CD14-positive monocyte (primary cell): ENCODE data around the gene CDH11. TPM values are rescaled to one million over a fixed set of nuclear protein-coding genes. Genes with fewer than 3 reads are reported as not detected.

Experiments
- DNase-seq, 3 donors: peaks; one replicate each; pipeline ENCODE4 v3.0.0-alpha.2; 2011 to 2022
- H2AFZ ChIP-seq: 2 replicates; pipeline ENCODE4 v1.6.0; 2012; ENCODE audit warnings: mild to moderate bottlenecking, low read depth, low read length, inconsistent platforms; ENCODE audit not compliant: insufficient read depth, poor library complexity, severe bottlenecking
- H3K27ac ChIP-seq, 2 donors: 1 replicate in 1 of 2; 2 replicates in 1 of 2; pipeline ENCODE4 v1.5.1; 2012 to 2013; ENCODE audit warnings: low read length in 2 of 2, control low read depth in 1 of 2, inconsistent platforms in 1 of 2, low read depth in 1 of 2, mild to moderate bottlenecking in 1 of 2
- H3K27me3 ChIP-seq, 2 donors: one replicate each; pipeline versions ENCODE4 v1.6.0 to v1.6.1; 2011 to 2013; ENCODE audit warnings: low read length in 2 of 2; ENCODE audit not compliant: control insufficient read depth in 2 of 2, insufficient read depth in 2 of 2
- H3K36me3 ChIP-seq, 2 donors: replicated peaks in 1 of 2; 1 replicate in 1 of 2; 2 replicates in 1 of 2; pipeline versions ENCODE4 v1.5.1 to v1.6.1; 2012 to 2013; ENCODE audit warnings: low read length in 2 of 2, control low read depth in 1 of 2, inconsistent platforms in 1 of 2, mild to moderate bottlenecking in 1 of 2; ENCODE audit not compliant: insufficient read depth in 2 of 2, control insufficient read depth in 1 of 2
- H3K4me1 ChIP-seq, 2 donors: 1 replicate in 1 of 2; 2 replicates in 1 of 2; pipeline versions ENCODE4 v1.5.1 to v1.6.1; 2012 to 2013; ENCODE audit warnings: low read length in 2 of 2, control low read depth in 1 of 2, inconsistent platforms in 1 of 2, mild to moderate bottlenecking in 1 of 2, moderate library complexity in 1 of 2; ENCODE audit not compliant: insufficient read depth in 2 of 2, control insufficient read depth in 1 of 2
- H3K4me2 ChIP-seq: replicated peaks from 2 replicates; pipeline ENCODE3; 2012; ENCODE audit warnings: low read length, moderate library complexity, mild to moderate bottlenecking; ENCODE audit not compliant: poor library complexity, severe bottlenecking; ENCODE audit errors: extremely low read depth
- H3K4me3 ChIP-seq, 3 experiments: fragments of 200-600 bp in 1 of 3; sonication (generic) in 1 of 3; replicated peaks in 1 of 3; 1 replicate in 2 of 3; 2 replicates in 1 of 3; pipeline ENCODE4 v1.5.1; 2011 to 2013; ENCODE audit warnings: low read length in 3 of 3, mild to moderate bottlenecking in 3 of 3, control low read depth in 2 of 3, low read depth in 2 of 3, inconsistent platforms in 1 of 3, moderate library complexity in 1 of 3
- H3K79me2 ChIP-seq: 2 replicates; pipeline ENCODE4 v1.6.0; 2012; ENCODE audit warnings: mild to moderate bottlenecking, control low read depth, inconsistent platforms, low read length, moderate library complexity; ENCODE audit not compliant: insufficient read depth
- H3K9ac ChIP-seq: 2 replicates; pipeline ENCODE4 v1.6.0; 2017; ENCODE audit warnings: low read length, mild to moderate bottlenecking; ENCODE audit not compliant: insufficient read depth, poor library complexity, severe bottlenecking
- H3K9me3 ChIP-seq, 2 donors: replicated peaks in 1 of 2; 1 replicate in 1 of 2; 2 replicates in 1 of 2; pipeline versions ENCODE4 v1.5.1 to v1.6.1; 2012 to 2013; ENCODE audit warnings: low read length in 2 of 2, control low read depth in 1 of 2; ENCODE audit not compliant: control insufficient read depth in 1 of 2, insufficient read depth in 1 of 2
- H4K20me1 ChIP-seq: 2 replicates; pipeline ENCODE4 v1.6.0; 2012; ENCODE audit warnings: mild to moderate bottlenecking, low read length, control low read depth, moderate library complexity; ENCODE audit not compliant: insufficient read depth
- H3K27ac Mint-ChIP-seq, 7 donors: one replicate each; pipeline ENCODE4 v1.8.0; 2020; ENCODE audit warnings: mild to moderate bottlenecking in 7 of 7, mixed read lengths in 7 of 7, moderate library complexity in 6 of 7, inconsistent platforms in 2 of 7
- H3K27me3 Mint-ChIP-seq, 3 donors: one replicate each; pipeline ENCODE4 v1.8.0; 2021 to 2022; ENCODE audit warnings: low read depth in 3 of 3, mild to moderate bottlenecking in 3 of 3, mixed read lengths in 3 of 3, moderate library complexity in 3 of 3, inconsistent platforms in 1 of 3
- H3K36me3 Mint-ChIP-seq, 2 donors: one replicate each; pipeline ENCODE4 v1.8.0; 2020; ENCODE audit warnings: mixed read lengths in 2 of 2, inconsistent platforms in 1 of 2, mild to moderate bottlenecking in 1 of 2
- H3K4me1 Mint-ChIP-seq: one replicate; pipeline ENCODE4 v1.8.0; 2020; ENCODE audit warnings: mild to moderate bottlenecking, mixed read lengths
- H3K4me3 Mint-ChIP-seq, 2 donors: one replicate each; pipeline ENCODE4 v1.8.0; 2020; ENCODE audit warnings: mild to moderate bottlenecking in 2 of 2, mixed read lengths in 2 of 2, moderate library complexity in 1 of 2
- H3K9me3 Mint-ChIP-seq, 7 donors: one replicate each; pipeline ENCODE4 v1.8.0; 2020 to 2022; ENCODE audit warnings: mixed read lengths in 7 of 7, mild to moderate bottlenecking in 6 of 7, moderate library complexity in 6 of 7, inconsistent platforms in 2 of 7
- WGBS: methylation state at CpG from one replicate; pipeline ENCODE4 v1.1.5; 2013; ENCODE audit warnings: missing lambda C conversion rate; ENCODE audit not compliant: insufficient coverage; 5-methylcytosine and 5-hydroxymethylcytosine counted together
- intact Hi-C, 2 donors: fragments of 100-400 bp; cut with micrococcal nuclease; formaldehyde crosslinking; loops; one replicate each; pipeline versions ENCODE4 v1.15.0 to v1.15.1; 2023
- polyA plus RNA-seq, 3 donors: library from polyadenylated mRNA; depleted of rRNA in 1 of 3; unstranded in 2 of 3; stranded (reverse) in 1 of 3; fragments of 300-500 nt in 2 of 3; fragments of >200 nt in 1 of 3; fragmentation: Illumina TruSeq in 2 of 3; gene quantifications; 1 replicate in 2 of 3; 2 replicates in 1 of 3; pipeline ENCODE4 v1.2.3, GENCODE V29; 2012 to 2021
- TF ChIP-seq, protein P1 (sequence below): fragments of 200-600 bp; IDR thresholded peaks from one replicate; pipeline ENCODE4 v1.8.0; 2022; ENCODE audit warnings: antibody characterized with exemption, mild to moderate bottlenecking

CDH11 gene
- polyA plus RNA-seq, 3 donors, result not detected

GRCh38 chr16:65113441-65113840 is 8.4 kb downstream of the CDH11 start:
- H3K27me3 Mint-ChIP-seq, result peaks cover 0 to 6% (median 5%) of the 10 kb centered on the region in 3 donors
- no peaks in the 10 kb centered on the region for H3K4me1 Mint-ChIP-seq
- Histone ChIP-seq H3K79me2 (no peaks in the 10 kb centered on the region), H3K27me3 (peaks cover 0 to 6% of the 10 kb centered on the region in 2 donors), H3K9me3 (no peaks in the 10 kb centered on the region), H2AFZ (no peak overlapping the region), H3K4me3 (no peak overlapping the region), H3K9ac (no peak overlapping the region), H3K4me1 (no peaks in the 10 kb centered on the region), H3K36me3 (no peaks in the 10 kb centered on the region), H4K20me1 (no peaks in the 10 kb centered on the region), H3K4me2 (no peak overlapping the region), H3K27ac (no peak overlapping the region)
- peaks cover 0 to 2% (median 0%) of the 10 kb centered on the region in 7 donors for H3K9me3 Mint-ChIP-seq
- H3K4me3 Mint-ChIP-seq, result no peak overlapping the region
- TF ChIP-seq, protein P1, sequence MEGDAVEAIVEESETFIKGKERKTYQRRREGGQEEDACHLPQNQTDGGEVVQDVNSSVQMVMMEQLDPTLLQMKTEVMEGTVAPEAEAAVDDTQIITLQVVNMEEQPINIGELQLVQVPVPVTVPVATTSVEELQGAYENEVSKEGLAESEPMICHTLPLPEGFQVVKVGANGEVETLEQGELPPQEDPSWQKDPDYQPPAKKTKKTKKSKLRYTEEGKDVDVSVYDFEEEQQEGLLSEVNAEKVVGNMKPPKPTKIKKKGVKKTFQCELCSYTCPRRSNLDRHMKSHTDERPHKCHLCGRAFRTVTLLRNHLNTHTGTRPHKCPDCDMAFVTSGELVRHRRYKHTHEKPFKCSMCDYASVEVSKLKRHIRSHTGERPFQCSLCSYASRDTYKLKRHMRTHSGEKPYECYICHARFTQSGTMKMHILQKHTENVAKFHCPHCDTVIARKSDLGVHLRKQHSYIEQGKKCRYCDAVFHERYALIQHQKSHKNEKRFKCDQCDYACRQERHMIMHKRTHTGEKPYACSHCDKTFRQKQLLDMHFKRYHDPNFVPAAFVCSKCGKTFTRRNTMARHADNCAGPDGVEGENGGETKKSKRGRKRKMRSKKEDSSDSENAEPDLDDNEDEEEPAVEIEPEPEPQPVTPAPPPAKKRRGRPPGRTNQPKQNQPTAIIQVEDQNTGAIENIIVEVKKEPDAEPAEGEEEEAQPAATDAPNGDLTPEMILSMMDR, result no peak
- H3K27ac Mint-ChIP-seq, result no peak overlapping the region
- H3K36me3 Mint-ChIP-seq, result no peaks in the 10 kb centered on the region
- WGBS, result 93% methylated on average over 3 of the region's 5 CpGs
- DNase-seq, result no peak
- intact Hi-C loops, result no loop called here

GRCh38 chr16:65111306-65111705 is 10.6 kb downstream of the CDH11 start:
- Histone ChIP-seq H3K27me3 (no peaks in the 10 kb centered on the region), H3K27ac (no peak overlapping the region), H3K4me3 (no peak overlapping the region), H3K4me2 (no peak overlapping the region), H4K20me1 (no peaks in the 10 kb centered on the region), H2AFZ (no peak overlapping the region), H3K9ac (no peak overlapping the region), H3K9me3 (no peaks in the 10 kb centered on the region), H3K79me2 (no peaks in the 10 kb centered on the region), H3K4me1 (no peaks in the 10 kb centered on the region), H3K36me3 (no peaks in the 10 kb centered on the region)
- Mint-ChIP-seq H3K27me3 (no peaks in the 10 kb centered on the region), H3K9me3 (peaks cover 0 to 4% (median 0%) of the 10 kb centered on the region in 7 donors), H3K27ac (peak overlapping the region in 1 of 7 donors; percentile 41), H3K4me1 (no peaks in the 10 kb centered on the region), H3K4me3 (peak overlapping the region in 1 of 2 donors; percentile 24), H3K36me3 (no peaks in the 10 kb centered on the region)
- no peak for DNase-seq
- 85% methylated on average over 3 of the region's 5 CpGs for WGBS
- intact Hi-C loops, result no loop called here
- TF ChIP-seq, protein P1, result no peak
